T-helper 1 cell treated with Interleukin-12 subunit alpha and Interleukin-12 subunit beta and Interleukin-4 antibody, amounts not matched to agents 30 μg/mL and 1 μg/mL, for 36 hours (primary cell): Measurements from ENCODE around the gene HRH2.
"Not testable (repeated sequence)": the region's sequence is repeated elsewhere in the genome, so short reads cannot be mapped to it uniquely, and the experiment has no call there.

Experiments
- H3K27ac Mint-ChIP-seq: one replicate; pipeline ENCODE4 v1.8.0; 2021; ENCODE audit warnings: mild to moderate bottlenecking, mixed read lengths
- H3K27me3 Mint-ChIP-seq: one replicate; pipeline ENCODE4 v1.8.0; 2021; ENCODE audit warnings: low read depth, mixed read lengths
- H3K36me3 Mint-ChIP-seq: one replicate; pipeline ENCODE4 v1.8.0; 2021; ENCODE audit warnings: low read depth, mixed read lengths
- H3K4me1 Mint-ChIP-seq: one replicate; pipeline ENCODE4 v1.8.0; 2021; ENCODE audit warnings: low read depth, mixed read lengths
- H3K4me3 Mint-ChIP-seq: one replicate; pipeline ENCODE4 v1.8.0; 2021; ENCODE audit warnings: mild to moderate bottlenecking, moderate library complexity, mixed read lengths
- H3K9me3 Mint-ChIP-seq: one replicate; pipeline ENCODE4 v1.8.0; 2021; ENCODE audit warnings: mixed read lengths

Gene HRH2

DNA sequence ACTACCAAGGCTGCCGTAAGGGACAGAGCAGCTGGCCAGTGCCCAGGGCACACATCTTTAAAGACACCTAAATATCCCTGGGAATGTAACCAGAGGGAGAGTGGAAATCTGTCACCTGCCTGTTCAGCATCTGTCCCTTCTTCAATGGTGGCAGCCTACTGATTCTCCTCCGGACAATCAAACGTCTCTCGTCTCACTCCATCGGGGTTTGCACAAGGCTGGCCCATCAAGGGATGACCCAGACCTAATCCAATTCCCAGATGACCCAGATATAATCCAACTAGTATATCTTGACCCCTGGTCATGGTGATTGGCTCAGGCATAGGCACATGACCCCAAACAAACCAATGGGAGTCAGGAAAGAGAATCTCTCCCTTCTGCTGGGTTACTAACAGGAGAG lies 93.5 kb downstream of the HRH2 start:
- Mint-ChIP-seq H3K27me3 (peaks cover 32% of the 10 kb centered on the region), H3K4me1 (peaks cover 4% of the 10 kb centered on the region), H3K4me3 (no peak overlapping the region), H3K27ac (no peak overlapping the region), H3K9me3 (peaks cover 4% of the 10 kb centered on the region), H3K36me3 (no peaks in the 10 kb centered on the region)

DNA sequence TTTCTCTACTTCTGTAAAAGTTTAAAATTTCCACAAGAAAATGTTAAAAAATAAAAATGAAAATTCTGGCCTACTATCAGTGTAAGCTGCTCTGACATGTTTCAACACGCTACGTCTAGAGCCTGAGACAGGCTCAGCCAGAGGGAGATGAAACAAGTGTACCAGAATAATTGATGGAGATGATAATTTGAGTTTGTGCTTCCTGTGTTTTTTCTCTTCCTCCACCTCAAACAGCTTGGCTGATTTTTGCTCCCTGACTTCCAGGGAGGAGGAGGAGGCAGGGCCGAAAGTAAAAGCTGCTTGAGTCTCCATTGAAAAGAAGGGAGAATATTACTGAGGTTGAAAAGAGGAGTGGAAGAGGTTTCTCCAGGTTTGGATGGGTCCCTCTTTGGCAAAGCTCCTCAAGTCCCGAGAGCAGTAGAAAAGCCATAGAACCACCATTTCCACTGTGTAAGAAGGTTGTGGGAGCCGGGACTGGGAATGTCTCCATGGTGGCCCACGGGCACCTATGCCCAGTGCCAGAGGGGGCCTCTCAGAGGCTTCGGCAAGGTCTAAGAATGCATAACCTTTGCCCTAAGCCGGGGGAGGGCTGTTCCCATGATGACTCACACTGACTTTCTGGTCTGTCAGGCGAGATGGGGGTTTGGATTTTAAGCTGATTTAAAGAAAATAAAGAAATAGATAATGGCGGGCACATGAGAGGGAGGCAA lies 95.1 kb downstream of the HRH2 start:
- H3K4me3 Mint-ChIP-seq = no peak overlapping the region
- H3K9me3 Mint-ChIP-seq = peaks cover 4% of the 10 kb centered on the region
- no peaks in the 10 kb centered on the region for H3K4me1 Mint-ChIP-seq
- H3K27me3 Mint-ChIP-seq = peaks cover 40% of the 10 kb centered on the region
- no peak overlapping the region for H3K27ac Mint-ChIP-seq
- H3K36me3 Mint-ChIP-seq = no peaks in the 10 kb centered on the region

DNA sequence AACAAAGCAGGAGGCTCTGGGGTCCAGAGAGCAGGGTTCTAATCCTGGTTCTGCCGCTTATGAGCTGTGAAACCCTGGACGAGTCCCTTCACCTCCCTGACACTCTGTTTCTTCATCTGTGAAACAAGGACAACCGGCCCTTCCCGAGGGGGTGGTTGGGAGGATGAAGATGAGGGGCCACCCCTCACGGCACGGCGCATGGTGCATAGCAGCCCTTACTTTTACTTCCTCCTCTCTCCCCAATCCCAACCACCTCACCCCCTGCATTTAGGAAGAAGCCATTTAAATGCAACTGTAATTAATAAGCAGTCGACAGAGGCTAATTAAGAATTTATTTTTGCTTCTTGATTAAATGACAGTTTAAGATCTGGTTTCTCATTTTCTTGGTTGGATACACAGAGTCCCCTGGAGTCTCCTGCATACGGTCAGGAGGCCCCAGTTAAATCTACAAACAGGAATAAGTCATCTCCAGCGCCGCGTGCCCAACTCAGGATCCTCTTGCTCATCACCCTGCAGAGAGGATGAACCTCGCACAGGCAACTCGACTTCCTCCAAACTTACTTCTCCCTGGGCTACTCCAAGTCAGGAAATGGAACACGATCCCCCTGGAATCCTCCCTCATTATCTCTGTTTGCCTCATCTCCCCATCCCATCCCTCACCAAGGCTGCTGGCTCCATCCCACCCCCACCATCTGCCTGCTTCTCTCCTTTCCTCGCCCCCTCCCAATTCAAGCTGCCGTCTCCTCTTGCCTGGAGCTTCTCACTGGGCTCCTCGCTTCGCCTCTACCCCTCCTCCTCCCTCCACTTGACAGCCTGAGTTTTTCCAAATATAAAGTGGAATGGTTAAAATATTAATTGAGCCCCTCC lies 95.9 kb downstream of the HRH2 start:
- H3K4me1 Mint-ChIP-seq = no peaks in the 10 kb centered on the region

DNA sequence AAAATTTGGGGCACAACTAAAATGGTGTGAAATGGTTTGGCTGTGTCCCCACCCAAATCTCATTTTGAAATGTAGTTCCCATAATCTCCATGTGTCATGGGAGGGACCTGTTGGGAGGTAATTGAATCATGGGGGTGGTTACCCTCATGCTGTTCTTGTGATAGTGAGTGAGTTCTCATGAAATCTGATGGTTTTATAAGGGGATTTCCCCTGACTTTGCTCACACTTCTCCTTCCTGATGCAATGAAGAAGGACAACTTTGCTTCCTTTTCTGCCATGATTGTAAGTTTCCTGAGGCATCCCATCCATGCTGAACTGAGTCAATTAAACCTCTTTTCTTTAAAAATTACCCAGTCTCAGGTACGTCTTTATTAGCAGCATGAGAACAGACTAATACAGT lies 102.1 kb downstream of the HRH2 start:
- Mint-ChIP-seq H3K9me3 (peaks cover 10% of the 10 kb centered on the region), H3K27me3 (peaks cover 30% of the 10 kb centered on the region)
- H3K4me1 Mint-ChIP-seq, H3K36me3 Mint-ChIP-seq, H3K27ac Mint-ChIP-seq, H3K4me3 Mint-ChIP-seq: not testable (repeated sequence)

More for the DNA sequence above, 95.9 kb downstream of the HRH2 start:
- Mint-ChIP-seq H3K36me3 (no peaks in the 10 kb centered on the region), H3K27me3 (peaks cover 44% of the 10 kb centered on the region), H3K27ac (no peak overlapping the region), H3K9me3 (peaks cover 4% of the 10 kb centered on the region), H3K4me3 (no peak overlapping the region)
